ENCODE measurements around the gene PIM3. TPM values are rescaled to one million over a fixed set of nuclear protein-coding genes. Genes with fewer than 3 reads are reported as not detected.

PIM3 gene
- total RNA-seq, 1 experiment from 2014 or later = 42.9 TPM

GRCh38 chr22:49967706-49968208 lies 7.2 kb downstream of the PIM3 start:
- peaks cover 11% of the 10 kb centered on the region for H3K4me1 Mint-ChIP-seq
- H3K27me3 Mint-ChIP-seq (ENCODE audit: low read depth) = peaks cover 8% of the 10 kb centered on the region
- DNase-seq (ENCODE audit: low spot score) (no peak), ATAC-seq (no peak)
- ChIA-PET POLR2A (no interaction called here), CTCF (interaction anchor here (1.6 to 3.3 kb wide), 4 partner anchors 12 to 62 kb away, joined by 3 to 18 read pairs (median 14); no protein-coding TSS in a partner anchor)
- H3K36me3 Mint-ChIP-seq = peaks cover 7% of the 10 kb centered on the region
- TF ChIP-seq GTF2I (CRISPR knock-in tag; conservative IDR thresholded peaks at IDR 0.05) (no peak), JUN (CRISPR knock-in tag; IDR thresholded peaks at IDR 0.05) (no peak)
- TF ChIP-seq, protein P1, sequence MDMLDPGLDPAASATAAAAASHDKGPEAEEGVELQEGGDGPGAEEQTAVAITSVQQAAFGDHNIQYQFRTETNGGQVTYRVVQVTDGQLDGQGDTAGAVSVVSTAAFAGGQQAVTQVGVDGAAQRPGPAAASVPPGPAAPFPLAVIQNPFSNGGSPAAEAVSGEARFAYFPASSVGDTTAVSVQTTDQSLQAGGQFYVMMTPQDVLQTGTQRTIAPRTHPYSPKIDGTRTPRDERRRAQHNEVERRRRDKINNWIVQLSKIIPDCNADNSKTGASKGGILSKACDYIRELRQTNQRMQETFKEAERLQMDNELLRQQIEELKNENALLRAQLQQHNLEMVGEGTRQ (CRISPR knock-in tag; IDR thresholded peaks at IDR 0.05) = peak; percentile 41; the same call in 1 of the 2 replicates
- no peaks in the 10 kb centered on the region for H3K9me3 Mint-ChIP-seq
- H3K27ac Mint-ChIP-seq = no peak overlapping the region
- H3K4me3 Mint-ChIP-seq = no peak overlapping the region

GRCh38 chr22:49968313-49968830 lies 7.8 kb downstream of the PIM3 start:
- no peak overlapping the region for H3K27ac Mint-ChIP-seq
- peaks cover 8% of the 10 kb centered on the region for H3K27me3 Mint-ChIP-seq (ENCODE audit: low read depth)
- ChIA-PET POLR2A (no interaction called here), CTCF (interaction anchor here (1.2 to 3.3 kb wide), 5 partner anchors 11 to 62 kb away, joined by 3 to 18 read pairs (median 4); no protein-coding TSS in a partner anchor)
- ATAC-seq = no peak
- H3K4me3 Mint-ChIP-seq = no peak overlapping the region
- H3K36me3 Mint-ChIP-seq = peaks cover 5% of the 10 kb centered on the region
- TF ChIP-seq CBFB (CRISPR knock-in tag; IDR thresholded peaks at IDR 0.05; ENCODE audit: low read depth) = no peak
- no peak for TF ChIP-seq CDX4 (CRISPR knock-in tag; IDR thresholded peaks at IDR 0.05; ENCODE audit: borderline replicate concordance)
- TF ChIP-seq, protein P2, sequence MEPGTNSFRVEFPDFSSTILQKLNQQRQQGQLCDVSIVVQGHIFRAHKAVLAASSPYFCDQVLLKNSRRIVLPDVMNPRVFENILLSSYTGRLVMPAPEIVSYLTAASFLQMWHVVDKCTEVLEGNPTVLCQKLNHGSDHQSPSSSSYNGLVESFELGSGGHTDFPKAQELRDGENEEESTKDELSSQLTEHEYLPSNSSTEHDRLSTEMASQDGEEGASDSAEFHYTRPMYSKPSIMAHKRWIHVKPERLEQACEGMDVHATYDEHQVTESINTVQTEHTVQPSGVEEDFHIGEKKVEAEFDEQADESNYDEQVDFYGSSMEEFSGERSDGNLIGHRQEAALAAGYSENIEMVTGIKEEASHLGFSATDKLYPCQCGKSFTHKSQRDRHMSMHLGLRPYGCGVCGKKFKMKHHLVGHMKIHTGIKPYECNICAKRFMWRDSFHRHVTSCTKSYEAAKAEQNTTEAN (CRISPR knock-in tag; IDR thresholded peaks at IDR 0.05) = no peak
- no peak for TF ChIP-seq KAT7 (CRISPR knock-in tag; IDR thresholded peaks at IDR 0.05; ENCODE audit: borderline replicate concordance)
- TF ChIP-seq, protein P3, sequence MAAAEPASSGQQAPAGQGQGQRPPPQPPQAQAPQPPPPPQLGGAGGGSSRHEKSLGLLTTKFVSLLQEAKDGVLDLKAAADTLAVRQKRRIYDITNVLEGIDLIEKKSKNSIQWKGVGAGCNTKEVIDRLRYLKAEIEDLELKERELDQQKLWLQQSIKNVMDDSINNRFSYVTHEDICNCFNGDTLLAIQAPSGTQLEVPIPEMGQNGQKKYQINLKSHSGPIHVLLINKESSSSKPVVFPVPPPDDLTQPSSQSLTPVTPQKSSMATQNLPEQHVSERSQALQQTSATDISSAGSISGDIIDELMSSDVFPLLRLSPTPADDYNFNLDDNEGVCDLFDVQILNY (CRISPR knock-in tag; IDR thresholded peaks at IDR 0.05) = no peak
- no peak for TF ChIP-seq JUN (CRISPR knock-in tag; IDR thresholded peaks at IDR 0.05)
- DNase-seq (ENCODE audit: low spot score) = no peak
- peaks cover 11% of the 10 kb centered on the region for H3K4me1 Mint-ChIP-seq
- H3K9me3 Mint-ChIP-seq = no peaks in the 10 kb centered on the region

DNA sequence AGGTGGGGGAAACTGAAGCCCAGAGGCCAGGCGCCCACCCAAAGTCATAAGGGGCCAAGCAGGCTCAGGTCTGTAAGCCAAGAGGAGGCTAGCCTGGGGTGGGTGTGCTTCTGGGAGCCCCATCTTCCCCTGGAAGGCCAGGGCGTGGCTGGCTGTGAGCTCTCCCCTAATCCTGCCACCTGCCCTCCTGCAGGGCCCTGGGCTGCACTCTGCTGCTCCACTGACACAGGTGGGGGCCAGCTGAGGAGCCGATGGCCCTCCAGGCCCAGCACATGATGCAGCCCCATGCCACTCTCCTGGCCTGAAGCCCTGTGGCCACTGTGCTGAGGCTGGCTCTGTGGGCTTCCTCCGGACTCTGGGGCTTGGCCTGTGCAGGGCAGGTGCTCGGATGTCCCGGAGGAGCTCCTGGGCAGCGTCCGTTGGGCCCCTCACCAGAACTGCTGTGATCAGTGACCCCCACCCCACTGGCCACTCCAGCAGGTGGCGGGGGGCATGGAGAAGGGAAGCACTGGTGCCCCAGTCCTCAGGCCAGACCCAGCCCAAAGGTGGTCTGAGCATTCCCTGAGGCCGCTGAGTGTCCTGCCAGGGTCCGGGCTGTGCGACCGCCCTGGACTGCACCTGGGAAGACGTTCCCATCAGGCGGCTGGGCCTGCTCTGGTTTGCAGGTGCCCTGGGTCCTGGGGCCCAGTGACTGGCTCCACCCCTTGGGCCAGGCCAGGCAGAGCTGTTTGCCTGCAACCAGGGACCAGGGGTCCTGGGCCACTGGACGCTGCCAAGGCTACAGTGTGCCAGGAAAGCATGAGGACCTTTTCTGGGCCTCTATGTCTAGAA lies 8.5 kb downstream of the PIM3 start:
- H3K4me3 Mint-ChIP-seq = no peak overlapping the region
- H3K27ac Mint-ChIP-seq = no peak overlapping the region
- TF ChIP-seq TEAD1 (CRISPR knock-in tag; IDR thresholded peaks at IDR 0.05) (no peak), NFATC4 (CRISPR knock-in tag; IDR thresholded peaks at IDR 0.05) (no peak), ETV6 (CRISPR knock-in tag; IDR thresholded peaks at IDR 0.05) (no peak)
- ChIA-PET POLR2A (no interaction called here), CTCF (interaction anchor here (0.6 to 3.3 kb wide), 6 partner anchors 11 to 268 kb away, joined by 3 to 18 read pairs (median 4); no protein-coding TSS in a partner anchor)
- peaks cover 6% of the 10 kb centered on the region for H3K4me1 Mint-ChIP-seq
- H3K27me3 Mint-ChIP-seq (ENCODE audit: low read depth) = peaks cover 8% of the 10 kb centered on the region
- no peaks in the 10 kb centered on the region for H3K36me3 Mint-ChIP-seq
- DNase-seq (ENCODE audit: low spot score) (no peak), ATAC-seq (no peak)
- no peaks in the 10 kb centered on the region for H3K9me3 Mint-ChIP-seq

- CTCF ChIA-PET = interaction anchor here (1.3 to 2.9 kb wide), 5 partner anchors 13 to 269 kb away, joined by 3 to 14 read pairs (median 5); no protein-coding TSS in a partner anchor
- Mint-ChIP-seq H3K4me1 (peaks cover 6% of the 10 kb centered on the region), H3K9me3 (no peaks in the 10 kb centered on the region), H3K27ac (no peak overlapping the region), H3K36me3 (no peaks in the 10 kb centered on the region), H3K27me3 (ENCODE audit: low read depth) (peaks cover 8% of the 10 kb centered on the region), H3K4me3 (peak overlapping the region; percentile 61; the same call in 1 of the 2 replicates)
- no peak for DNase-seq (ENCODE audit: low spot score)
- POLR2A ChIA-PET = no interaction called here
- TF ChIP-seq GTF2I (CRISPR knock-in tag; conservative IDR thresholded peaks at IDR 0.05) (peak; percentile 73; the same call in 1 of the 2 replicates), HMGA2 (CRISPR knock-in tag; IDR thresholded peaks at IDR 0.05) (no peak)
- no peak for ATAC-seq
Measured at GRCh38 chr22:49969751-49970527, 9.4 kb downstream of the PIM3 start.
